Right lung (tissue), 5 donors: ENCODE measurements around the gene MAST4. TPM values are rescaled to one million over a fixed set of nuclear protein-coding genes. Genes with fewer than 3 reads are reported as not detected.
"Not testable (repeated sequence)": the region's sequence is repeated elsewhere in the genome, so short reads cannot be mapped to it uniquely, and the experiment has no call there.

ENCODE experiments used
- DNase-seq, 2 donors: peaks; one replicate each; pipeline ENCODE4 v3.0.0-alpha.2; 2013
- polyA plus RNA-seq, 5 donors: library from polyadenylated mRNA; unstranded; fragments of 120-200 nt; gene quantifications; one replicate each; pipeline versions ENCODE4 v1.2.1 to v1.2.3, GENCODE V29; 2013; ENCODE audit warnings: inconsistent platforms in 1 of 5, low replicate concordance in 1 of 5; ENCODE audit not compliant: insufficient read length in 5 of 5, insufficient read depth in 1 of 5

Gene MAST4
- polyA plus RNA-seq, 5 donors: 33.7 to 51.2 (median 47.5) TPM

DNA sequence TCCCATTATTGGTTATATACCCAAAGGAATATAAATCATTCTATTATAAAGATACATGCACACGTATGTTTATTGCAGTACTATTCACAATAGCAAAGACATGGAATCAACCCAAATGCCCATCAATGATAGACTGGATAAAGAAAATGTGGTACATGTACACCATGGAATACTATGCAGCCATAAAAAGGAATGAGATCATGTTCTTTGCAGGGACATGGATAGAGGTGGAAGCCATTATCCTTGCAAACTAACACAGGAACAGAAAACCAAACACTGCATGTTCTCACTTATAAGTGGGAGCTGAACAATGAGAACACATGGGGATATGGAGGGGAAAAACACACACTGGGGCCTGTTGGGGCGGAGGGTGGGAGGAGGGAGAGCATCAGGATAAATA lies 99.6 kb downstream of the MAST4 start:
- not testable (repeated sequence) for DNase-seq

DNA sequence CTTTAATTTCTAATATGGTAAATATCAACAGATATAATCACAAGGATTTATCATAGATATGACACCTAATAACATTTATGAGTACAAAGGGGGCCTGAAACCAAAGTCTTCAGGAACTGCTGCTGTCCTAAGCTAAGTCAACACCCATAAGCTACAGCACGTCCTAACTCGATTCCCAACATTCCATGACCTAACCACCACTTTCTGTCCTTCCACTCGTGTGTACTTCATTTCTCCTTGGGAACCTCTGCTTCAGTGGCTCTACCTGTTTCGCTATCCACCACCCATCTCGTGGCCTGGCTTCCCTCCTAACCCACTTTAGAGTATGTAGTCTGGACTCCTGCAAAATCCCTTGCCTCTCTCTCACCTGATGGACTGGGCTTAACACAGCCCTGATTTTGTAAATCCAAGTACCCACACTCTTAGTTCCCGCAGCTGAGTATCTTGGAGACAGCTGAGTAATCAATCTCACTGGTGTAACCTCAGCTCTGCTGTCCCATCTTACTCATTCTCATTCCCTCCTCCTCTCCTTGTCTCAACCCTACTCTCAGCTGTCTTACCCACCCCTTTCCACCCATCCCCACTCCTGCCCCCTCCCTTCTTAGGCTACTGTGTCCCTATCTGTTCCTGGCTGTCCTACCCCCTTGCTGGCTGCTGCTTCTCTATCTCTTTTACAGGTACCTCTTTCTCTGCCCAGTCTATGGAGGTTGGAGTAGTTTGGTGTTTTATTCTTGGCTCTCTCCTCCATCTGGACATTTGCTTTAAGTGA lies 101.8 kb downstream of the MAST4 start:
- DNase-seq: no peak

GRCh38 chr5:66701244-66701643 lies 105.1 kb downstream of the MAST4 start:
- DNase-seq: no peak

- DNase-seq: no peak
Measured at GRCh38 chr5:66702426-66702825, 106.2 kb downstream of the MAST4 start.

- DNase-seq: peak; percentile 24 to 25
Measured at GRCh38 chr5:66704790-66705425, 108.7 kb downstream of the MAST4 start.

DNA sequence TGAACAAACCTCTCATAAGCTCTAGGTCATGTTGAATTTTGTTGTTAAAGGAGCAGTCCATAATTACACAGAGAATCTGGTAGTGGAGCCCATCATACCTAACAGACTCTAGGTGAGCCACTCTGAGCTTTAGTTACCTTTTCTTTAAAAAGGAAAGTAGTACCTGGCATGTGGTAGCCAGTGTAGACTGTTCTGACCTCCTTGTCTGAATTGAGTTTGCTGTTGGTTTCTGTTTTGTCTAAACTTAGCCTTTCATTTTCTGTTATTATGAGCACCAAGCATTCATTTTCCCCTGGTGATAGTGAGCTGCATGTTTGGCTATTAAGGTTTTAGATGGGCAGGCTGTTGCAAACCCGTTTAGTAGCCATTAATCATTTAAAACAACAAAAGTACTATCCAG lies 112.2 kb downstream of the MAST4 start:
- no peak for DNase-seq

DNA sequence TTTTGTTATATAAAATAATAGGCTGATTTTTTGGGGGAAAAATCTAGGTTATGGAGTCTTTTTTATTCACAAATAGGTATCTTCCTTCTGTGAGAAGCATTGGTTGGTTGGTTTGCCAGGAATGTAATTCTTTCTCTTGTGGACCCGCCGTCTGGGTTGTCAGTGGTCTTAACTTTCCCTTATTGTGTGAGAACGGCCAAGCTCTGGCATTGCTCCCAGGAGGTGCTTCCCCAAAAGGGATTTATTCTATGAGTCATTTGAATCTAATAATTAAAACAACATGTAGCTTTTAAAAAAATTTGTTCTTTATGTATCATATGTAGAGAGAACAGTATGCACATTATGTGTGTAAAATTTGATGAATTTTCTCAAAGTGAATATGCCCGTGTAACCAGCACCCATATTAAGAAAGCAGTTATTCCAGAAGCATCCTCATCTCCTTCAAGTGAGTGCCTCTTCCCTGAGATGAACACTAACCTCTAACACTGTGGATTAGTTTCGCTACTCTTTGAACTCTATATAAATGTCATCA lies 114.4 kb downstream of the MAST4 start:
- DNase-seq: no peak

DNA sequence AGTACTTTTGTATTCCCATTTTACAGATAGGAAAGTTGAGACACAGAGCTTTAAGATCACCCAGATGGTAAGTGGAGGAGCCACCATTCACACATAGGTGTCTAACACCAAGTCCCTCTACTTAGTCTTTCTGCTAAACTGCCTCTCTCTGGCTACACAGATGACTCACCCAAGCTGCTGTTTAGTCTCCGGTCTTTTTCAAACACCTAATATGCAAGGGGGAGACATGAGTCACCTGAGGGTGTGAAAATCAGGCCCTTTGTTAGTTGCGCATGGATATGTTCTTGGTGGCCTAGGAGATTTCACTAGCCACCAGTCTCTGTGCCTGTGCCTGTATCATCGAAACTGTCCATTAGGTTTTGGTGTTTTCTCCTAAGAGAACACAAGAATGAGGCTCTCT lies 117.8 kb downstream of the MAST4 start:
- DNase-seq: no peak

DNA sequence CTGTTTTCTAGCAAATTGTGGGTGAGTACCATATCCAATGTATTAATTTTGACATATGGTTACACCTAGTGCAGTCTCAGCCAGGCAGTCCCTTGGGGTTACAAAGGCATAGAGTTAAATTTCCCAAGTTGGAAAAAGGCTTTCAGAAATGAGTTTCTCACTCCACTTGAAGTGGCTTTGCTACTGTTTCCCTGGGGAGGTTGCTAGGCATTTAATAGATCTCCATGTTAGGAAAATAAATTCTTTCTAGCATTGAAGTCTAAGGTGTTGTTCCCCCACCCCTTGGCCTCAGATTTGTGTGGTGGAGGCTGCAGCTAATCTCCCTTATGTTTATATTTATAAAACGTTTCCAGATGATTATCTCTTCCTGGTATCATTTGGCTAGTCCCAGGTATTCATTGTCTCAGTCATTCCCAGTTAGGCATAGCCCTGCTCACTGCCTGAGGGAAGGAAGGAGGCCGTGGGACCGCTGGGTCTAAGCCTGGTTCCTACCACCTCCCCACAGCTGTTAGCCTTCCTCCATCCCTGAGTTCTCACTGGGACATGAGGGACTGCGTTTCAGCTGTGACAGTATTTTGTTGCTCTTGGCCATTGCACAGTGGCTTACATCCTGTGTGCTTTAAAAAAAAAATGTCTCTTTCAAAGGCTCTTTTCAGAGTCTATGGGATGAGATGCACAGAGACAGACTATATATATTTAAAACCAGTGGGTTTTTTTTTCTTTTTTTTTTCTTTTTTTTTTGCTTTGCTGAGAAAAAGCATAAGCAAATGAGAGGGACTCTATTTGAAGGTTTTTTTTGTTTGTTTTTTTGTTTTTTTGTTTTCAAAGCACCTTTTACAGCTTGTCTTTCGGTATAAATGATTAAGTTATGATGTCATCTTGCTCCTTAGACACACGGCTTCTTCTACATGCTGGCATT lies 121.5 kb downstream of the MAST4 start:
- no peak for DNase-seq

DNA sequence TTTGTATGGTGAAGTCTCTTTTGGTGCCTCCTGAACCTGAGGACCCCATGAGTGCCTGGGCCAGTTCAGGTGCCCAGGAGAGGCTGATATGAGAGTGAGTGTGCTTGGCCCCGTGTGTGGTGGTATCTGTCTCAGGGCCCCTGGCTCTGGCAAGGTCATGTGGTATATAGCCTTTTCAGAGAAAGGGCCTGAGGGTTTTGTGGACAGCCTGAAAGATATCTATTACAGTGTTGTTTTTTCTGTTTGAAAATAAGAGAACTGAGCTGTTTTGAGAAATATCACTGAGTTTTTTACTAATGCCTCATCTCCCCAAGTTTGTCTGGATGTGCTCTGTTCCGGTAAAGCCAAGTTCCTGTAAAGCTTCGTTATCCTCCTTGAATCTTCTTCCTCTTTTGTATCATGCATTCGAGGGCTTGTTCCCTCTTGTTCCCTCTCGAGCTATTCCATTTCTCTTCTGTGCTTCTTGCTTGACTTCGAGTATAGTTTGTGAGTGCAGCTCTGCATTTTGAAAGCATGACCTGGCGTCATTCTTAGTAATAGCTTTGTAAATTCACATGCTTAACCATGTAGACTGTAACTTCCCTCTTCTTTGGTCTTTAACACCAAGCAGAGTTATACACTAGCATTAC lies 122.3 kb downstream of the MAST4 start:
- no peak for DNase-seq

DNA sequence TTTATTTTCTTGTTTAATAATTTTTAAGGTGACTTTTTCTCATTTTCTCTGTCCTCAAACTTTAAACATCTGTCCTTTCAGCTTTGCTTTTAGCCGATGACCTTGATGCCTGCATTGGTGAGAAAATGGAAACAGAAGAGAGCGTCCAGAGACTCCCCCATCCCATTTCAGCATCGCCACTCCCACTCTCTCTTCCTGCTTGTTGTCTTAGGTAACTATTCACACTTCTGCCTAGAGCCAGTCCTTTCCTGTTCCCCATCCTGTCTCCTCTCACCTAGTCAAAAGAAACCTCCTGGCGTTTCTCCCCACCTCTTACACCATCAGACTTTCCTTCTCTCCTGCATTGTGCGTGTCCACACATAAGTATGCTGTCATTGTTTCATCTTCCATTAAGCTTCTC lies 124.6 kb downstream of the MAST4 start:
- no peak for DNase-seq

DNA sequence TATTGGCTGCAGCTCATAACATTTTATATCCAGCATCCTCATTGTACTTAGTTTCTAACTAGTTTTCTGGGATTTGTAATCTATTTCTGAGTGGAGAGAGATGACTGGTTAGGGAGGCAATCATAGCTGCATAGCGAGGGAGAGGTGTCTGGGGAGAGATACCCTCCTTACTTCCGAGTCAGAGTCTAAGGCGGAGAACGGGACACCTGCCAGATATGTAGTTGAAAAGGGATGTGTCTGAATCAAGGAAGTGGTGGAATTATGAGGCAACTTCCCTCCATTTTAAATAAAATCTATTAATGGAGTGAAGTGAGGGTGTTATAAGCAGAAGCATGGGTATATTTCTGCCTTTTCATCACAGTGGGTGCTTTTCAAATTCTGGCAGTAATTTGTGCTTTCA lies 126.5 kb downstream of the MAST4 start:
- no peak for DNase-seq

- DNase-seq: no peak
Measured at GRCh38 chr5:66724349-66725139, 128.4 kb downstream of the MAST4 start.

DNA sequence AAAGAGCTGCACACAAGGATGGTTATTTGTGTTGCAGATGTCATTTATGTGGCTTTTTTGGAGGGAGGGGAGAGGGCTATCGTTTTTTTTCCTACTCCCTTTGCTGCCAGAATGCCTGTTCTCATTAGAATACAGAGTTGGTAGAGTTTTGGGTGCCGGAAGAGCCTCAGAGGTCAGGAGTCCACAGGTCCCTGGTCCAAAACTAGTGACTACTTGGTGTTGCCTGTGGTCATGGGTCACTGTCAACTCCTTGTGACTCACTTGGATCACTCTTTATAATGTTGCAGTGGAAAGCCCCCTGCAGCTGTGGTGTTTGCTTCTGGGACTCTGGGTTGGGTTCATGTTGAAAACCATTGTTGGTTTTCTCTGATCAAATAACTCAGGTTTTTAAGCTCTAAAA lies 131.4 kb downstream of the MAST4 start:
- DNase-seq: no peak

DNA sequence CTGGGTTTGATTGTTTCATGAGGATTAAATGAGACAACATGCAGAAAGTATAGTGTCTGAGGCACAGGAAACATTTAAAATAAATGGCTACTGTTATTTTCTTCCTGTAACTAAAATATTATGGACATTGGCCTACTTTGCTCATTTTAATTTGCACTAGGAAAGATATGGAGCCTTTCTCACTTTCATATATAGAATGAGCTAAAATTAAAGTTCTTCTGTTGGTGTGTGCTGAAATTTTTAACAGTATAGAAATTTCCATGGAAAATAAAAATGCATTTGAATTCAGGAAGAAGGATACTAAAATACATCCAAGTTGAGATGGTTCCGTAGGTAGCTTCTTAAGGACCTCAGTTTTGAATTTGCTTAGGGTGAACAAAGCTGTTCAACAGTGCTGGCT lies 131.9 kb downstream of the MAST4 start:
- no peak for DNase-seq

- DNase-seq: no peak
Measured at GRCh38 chr5:66737096-66737495, 140.9 kb downstream of the MAST4 start.

DNA sequence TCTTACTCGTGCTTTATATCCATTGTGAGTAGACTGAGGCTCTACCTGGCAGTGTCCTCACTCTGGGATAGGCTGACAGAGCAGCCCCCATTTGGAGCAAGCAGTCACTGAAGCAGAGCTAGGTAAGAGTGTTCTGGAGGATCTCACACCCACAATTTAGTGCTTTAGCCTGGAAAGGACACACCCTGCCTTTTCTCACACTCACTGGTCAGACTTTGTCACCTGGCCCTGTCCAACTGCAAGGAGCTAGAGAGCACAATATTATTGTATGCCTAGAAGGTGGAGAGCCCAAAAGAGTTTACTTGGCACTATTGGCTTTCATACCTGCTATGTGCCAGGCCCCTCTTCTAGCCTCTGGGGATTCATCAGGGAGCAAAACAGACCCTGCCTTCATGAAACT lies 141.9 kb downstream of the MAST4 start:
- DNase-seq: no peak

GRCh38 chr5:66739021-66739420 lies 142.8 kb downstream of the MAST4 start:
- no peak for DNase-seq

DNA sequence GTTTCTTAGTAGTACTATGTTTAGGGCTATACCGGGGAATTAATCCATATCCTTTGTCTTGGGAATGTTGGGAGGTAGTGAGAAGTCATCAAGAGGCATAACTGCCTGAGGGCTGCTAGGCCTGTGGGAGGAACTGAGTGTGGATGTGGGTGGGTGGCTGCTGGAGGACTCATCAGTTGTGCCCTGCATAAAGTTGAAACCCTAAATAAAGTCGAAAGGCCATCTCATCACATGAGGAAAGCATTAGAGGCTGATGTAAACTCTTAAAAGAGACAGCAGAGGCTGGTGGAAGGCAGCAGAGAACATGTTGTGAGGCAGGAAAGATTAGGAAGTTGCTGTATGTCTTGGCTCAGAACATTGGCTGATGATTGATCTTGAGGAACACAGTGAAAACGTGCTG lies 143.8 kb downstream of the MAST4 start:
- DNase-seq: no peak

DNA sequence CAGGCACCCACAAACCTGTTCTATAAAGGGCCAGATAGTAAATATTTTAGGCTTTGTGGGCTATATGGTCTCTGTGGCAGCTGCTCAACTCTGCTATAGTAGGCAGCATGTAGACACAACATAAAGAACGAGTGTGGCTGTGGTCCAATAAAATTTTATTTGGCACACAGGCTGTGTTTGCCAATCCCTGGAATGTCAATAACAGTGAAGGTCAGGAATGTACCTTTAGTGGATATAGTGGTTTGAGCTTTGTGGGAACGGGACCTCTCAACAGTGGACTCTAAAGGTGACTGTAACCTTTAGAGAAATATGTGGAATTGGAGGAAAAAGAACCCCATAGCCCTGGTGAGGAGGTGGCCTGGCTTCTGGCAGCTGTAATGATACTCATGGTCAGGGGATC lies 145.2 kb downstream of the MAST4 start:
- DNase-seq: peak in 1 of 2 donors; percentile 46
